ENCODE results near the gene DOCK4. TPM values are rescaled to one million over a fixed set of nuclear protein-coding genes. Genes with fewer than 3 reads are reported as not detected.
A peak's percentile ranks its signal among the peaks of the same experiment; 100 is the strongest.

The DOCK4 gene
- total and polyA plus RNA-seq, 3 donors from 2014 or later = 5.4 to 17.1 (median 12.4) TPM

DNA sequence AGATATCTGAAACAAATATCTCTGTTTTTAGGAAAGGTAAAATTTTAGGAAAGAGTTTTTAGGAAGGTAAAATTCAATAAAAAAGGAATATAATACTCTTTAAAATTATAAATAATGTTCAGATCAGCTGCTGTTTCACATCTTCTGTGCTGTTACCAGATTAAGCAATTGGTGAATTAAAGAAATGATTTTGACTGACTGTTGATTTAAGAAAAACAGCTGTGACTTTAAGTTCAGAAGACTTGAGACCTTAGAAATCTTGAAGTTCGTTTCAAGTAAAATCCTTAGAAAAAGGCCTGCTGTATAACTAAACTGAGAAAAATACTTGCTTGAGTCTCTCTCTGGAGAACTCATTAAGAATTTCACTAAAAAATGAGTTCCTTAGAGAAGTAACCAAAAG, 250.6 kb downstream of the DOCK4 start:
- H3K36me3 ChIP-seq (ENCODE audit: low read depth, missing control alignments) = no peaks in the 10 kb centered on the region
- no peak for TF ChIP-seq POLR2A (IDR thresholded peaks at IDR 0.05)
- TF ChIP-seq, protein P1, sequence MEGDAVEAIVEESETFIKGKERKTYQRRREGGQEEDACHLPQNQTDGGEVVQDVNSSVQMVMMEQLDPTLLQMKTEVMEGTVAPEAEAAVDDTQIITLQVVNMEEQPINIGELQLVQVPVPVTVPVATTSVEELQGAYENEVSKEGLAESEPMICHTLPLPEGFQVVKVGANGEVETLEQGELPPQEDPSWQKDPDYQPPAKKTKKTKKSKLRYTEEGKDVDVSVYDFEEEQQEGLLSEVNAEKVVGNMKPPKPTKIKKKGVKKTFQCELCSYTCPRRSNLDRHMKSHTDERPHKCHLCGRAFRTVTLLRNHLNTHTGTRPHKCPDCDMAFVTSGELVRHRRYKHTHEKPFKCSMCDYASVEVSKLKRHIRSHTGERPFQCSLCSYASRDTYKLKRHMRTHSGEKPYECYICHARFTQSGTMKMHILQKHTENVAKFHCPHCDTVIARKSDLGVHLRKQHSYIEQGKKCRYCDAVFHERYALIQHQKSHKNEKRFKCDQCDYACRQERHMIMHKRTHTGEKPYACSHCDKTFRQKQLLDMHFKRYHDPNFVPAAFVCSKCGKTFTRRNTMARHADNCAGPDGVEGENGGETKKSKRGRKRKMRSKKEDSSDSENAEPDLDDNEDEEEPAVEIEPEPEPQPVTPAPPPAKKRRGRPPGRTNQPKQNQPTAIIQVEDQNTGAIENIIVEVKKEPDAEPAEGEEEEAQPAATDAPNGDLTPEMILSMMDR (IDR thresholded peaks at IDR 0.05) = no peak
- no peaks in the 10 kb centered on the region for H3K9me3 ChIP-seq
- no peaks in the 10 kb centered on the region for H3K27me3 ChIP-seq
- 59 to 81% methylated on average over 1 of the region's 1 CpG for WGBS, 2 donors
- intact Hi-C loops (cut with DNase I; ENCODE audit: low total_unique reads) = no loop called here
- H3K4me1 ChIP-seq = no peaks in the 10 kb centered on the region
- DNase-seq = no peak
- H3K4me3 ChIP-seq = no peak overlapping the region
- no peak overlapping the region for H3K27ac ChIP-seq

DNA sequence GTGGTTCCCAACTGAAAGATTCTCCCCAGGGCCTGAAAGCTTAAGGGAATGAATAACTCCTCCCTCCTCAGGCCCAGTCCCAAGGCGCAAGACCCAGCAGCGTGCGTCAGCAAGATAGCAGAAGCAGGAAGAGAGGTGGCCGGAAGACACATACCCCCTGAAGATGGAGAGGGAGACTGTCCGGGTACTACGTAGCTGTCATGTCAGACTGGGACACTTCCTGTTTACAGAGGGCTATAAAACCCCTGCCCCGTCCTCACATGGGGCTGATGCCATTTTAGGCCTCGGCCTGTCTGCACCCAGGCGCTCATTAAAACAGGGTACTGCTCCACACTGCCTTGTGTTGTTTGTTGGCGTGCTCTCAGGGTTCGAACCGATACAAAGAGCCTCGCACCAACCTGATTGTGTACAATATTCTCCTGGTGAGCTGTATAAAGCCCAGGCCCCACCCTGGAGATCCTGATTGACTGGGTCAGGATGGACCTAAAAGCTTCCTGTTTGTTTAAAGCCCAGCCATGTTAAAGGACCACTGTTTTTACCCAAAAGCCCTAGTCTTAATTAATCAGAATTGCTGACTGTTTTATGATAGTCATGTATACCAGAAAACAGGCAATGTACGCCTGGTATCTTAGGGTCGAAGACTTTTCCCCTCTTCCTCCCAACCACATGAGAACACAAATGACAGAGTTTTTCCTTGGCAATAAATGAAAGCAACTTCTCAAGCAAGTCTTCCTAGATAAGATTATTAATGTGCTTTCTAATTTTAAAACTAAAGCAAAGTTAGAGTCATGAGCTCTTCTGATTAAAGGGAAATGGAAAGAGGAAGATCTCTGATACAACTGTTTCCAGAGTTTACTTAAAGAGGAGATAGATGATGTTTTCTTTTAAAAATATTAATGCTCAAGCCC, 251.5 kb downstream of the DOCK4 start:
- Histone ChIP-seq H3K9me3 (no peaks in the 10 kb centered on the region), H3K4me3 (no peak overlapping the region), H3K27ac (peak overlapping the region in 1 of 2 donors; percentile 43), H3K4me1 (no peaks in the 10 kb centered on the region), H3K27me3 (no peaks in the 10 kb centered on the region), H3K36me3 (ENCODE audit: low read depth, missing control alignments) (no peaks in the 10 kb centered on the region)
- intact Hi-C loops (cut with DNase I; ENCODE audit: low total_unique reads) = no loop called here
- WGBS, 2 donors = 86 to 91% methylated on average over 15 of the region's 15 CpGs
- DNase-seq = no peak
- no peak for TF ChIP-seq POLR2A (IDR thresholded peaks at IDR 0.05)
- TF ChIP-seq, protein P1 (IDR thresholded peaks at IDR 0.05) = no peak

DNA sequence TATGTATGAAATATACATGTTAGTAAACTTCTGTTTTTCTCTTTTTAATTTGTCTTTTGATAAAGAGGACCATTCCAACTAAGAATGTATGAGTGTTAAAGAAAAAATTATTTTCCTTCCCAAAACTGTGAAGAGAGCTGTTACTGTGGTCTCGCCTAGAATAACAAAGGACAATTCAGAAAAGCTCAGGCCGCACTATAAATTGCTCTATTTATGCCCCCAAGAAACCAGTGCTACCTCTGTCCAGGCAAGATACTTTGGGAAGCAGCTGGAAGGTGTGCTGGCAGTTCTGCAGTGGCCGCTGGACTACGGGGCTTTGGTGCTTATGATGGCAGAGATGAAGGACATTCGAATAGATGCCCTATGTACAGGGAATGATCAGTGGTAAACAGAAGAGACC, 252.1 kb downstream of the DOCK4 start:
- no peaks in the 10 kb centered on the region for H3K4me1 ChIP-seq
- WGBS, 2 donors = 89 to 95% methylated on average over 4 to 5 of the region's 5 CpGs
- H3K9me3 ChIP-seq = no peaks in the 10 kb centered on the region
- no peak overlapping the region for H3K4me3 ChIP-seq
- no peaks in the 10 kb centered on the region for H3K27me3 ChIP-seq
- DNase-seq = no peak
- TF ChIP-seq, protein P1 (IDR thresholded peaks at IDR 0.05) = no peak
- TF ChIP-seq POLR2A (IDR thresholded peaks at IDR 0.05) = no peak
- H3K27ac ChIP-seq = no peak overlapping the region
- intact Hi-C loops (cut with DNase I; ENCODE audit: low total_unique reads) = no loop called here
- no peaks in the 10 kb centered on the region for H3K36me3 ChIP-seq (ENCODE audit: low read depth, missing control alignments)

DNA sequence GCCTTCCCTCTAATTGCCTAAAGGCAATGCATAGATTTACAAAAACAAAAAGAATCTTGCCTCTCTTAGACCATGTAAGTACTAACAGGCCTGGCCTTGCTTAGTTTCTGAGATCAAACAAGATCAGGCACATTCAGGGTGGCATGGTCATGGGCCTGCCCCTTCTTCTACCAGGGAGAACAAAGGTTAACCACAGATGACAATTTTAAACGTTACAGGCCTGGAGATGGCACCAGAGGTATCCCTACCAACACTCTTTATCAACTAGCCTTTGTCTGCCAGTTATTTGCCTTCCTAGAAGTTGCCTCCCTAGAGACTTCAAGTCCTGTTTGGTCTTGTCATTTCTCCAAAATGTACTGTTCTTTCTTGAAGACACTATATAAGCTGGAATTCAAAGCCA, 252.6 kb downstream of the DOCK4 start:
- DNase-seq = peak; percentile 24
- no peak for TF ChIP-seq POLR2A (IDR thresholded peaks at IDR 0.05)
- TF ChIP-seq, protein P1 (IDR thresholded peaks at IDR 0.05) = no peak
- H3K27me3 ChIP-seq = no peaks in the 10 kb centered on the region
- H3K4me3 ChIP-seq = no peak overlapping the region
- H3K9me3 ChIP-seq = no peaks in the 10 kb centered on the region
- no peaks in the 10 kb centered on the region for H3K36me3 ChIP-seq (ENCODE audit: low read depth, missing control alignments)
- no peaks in the 10 kb centered on the region for H3K4me1 ChIP-seq
- intact Hi-C loops (cut with DNase I; ENCODE audit: low total_unique reads) = no loop called here
- no peak overlapping the region for H3K27ac ChIP-seq
- WGBS, 2 donors = 28 to 41% methylated on average over 1 of the region's 1 CpG

DNA sequence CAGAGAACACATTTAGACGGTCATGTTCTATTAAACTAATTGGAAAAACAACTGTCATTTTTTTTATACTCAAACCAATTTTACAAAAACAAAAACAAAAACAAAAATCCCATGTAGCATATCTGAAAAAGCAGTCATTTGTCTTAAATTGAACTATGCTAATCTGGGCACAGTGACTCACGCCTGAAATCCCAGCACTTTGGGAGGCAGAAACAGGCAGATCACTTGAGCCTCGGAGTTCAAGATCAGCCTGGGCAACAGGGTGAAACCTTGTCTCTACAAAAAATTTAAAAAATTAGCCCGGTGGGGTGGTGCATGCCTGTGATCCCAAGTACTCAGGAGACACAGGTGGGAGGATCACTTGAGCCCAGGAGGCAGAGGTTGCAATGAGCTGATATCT, 253.4 kb downstream of the DOCK4 start:
- 79 to 80% methylated on average over 4 of the region's 4 CpGs for WGBS, 2 donors
- TF ChIP-seq, protein P1 (IDR thresholded peaks at IDR 0.05) = no peak
- no peak for TF ChIP-seq POLR2A (IDR thresholded peaks at IDR 0.05)

More for the DNA sequence above, 253.4 kb downstream of the DOCK4 start:
- DNase-seq = no peak
- intact Hi-C loops (cut with DNase I; ENCODE audit: low total_unique reads) = no loop called here
- Histone ChIP-seq H3K9me3 (no peaks in the 10 kb centered on the region), H3K4me3 (no peak overlapping the region), H3K4me1 (no peaks in the 10 kb centered on the region), H3K36me3 (ENCODE audit: low read depth, missing control alignments) (no peaks in the 10 kb centered on the region), H3K27ac (no peak overlapping the region), H3K27me3 (no peaks in the 10 kb centered on the region)

Measured in testis (tissue), 3 donors.